Endothelial cell of umbilical vein (primary cell): ENCODE measurements around the gene UTF1. TPM values are rescaled to one million over a fixed set of nuclear protein-coding genes. Genes with fewer than 3 reads are reported as not detected.

Experiments used
- BruUV-seq: library from RNA; stranded (reverse); fragments of 400-500 nt; replicated peaks from 2 replicates; lab custom pipeline; 2021; lab: Mats Ljungman, UMichigan
- CTCF ChIA-PET: fragments of 300-600, 350-600 bp; sonication (Branson Sonifier 250); formaldehyde crosslinking; loops from one replicate; lab custom pipeline; 2021; ENCODE audit warnings: antibody characterized with exemption, inconsistent platforms; lab: Charles Lee
- POLR2A ChIA-PET: fragments of 300-600, 350-600 bp; sonication (Branson Sonifier 250); formaldehyde crosslinking; loops from one replicate; lab custom pipeline; 2021; ENCODE audit warnings: antibody characterized with exemption, inconsistent platforms; lab: Charles Lee
- DNase-seq: peaks from one replicate; pipeline ENCODE4 v3.0.0-alpha.2; 2011; ENCODE audit warnings: low read depth, low spot score
- FAIRE-seq: peaks from 2 replicates; lab custom pipeline; 2011; peaks lifted over from hg19 to GRCh38; lab: Jason Lieb, UNC
- H2AFZ ChIP-seq: 2 replicates; pipeline ENCODE4 v1.6.0; 2012; ENCODE audit warnings: low read depth, low read length, control low read depth, inconsistent platforms
- H3K27ac ChIP-seq: 2 replicates; pipeline ENCODE4 v1.5.1; 2011; ENCODE audit warnings: low read depth, mild to moderate bottlenecking, control low read depth, low read length, moderate library complexity; ENCODE audit not compliant: insufficient read depth
- H3K27me3 ChIP-seq, 2 experiments: 2 replicates each; pipeline versions ENCODE4 v1.6.0 to v1.6.1; 2011; ENCODE audit warnings: low read length in 2 of 2, mixed read lengths in 1 of 2; ENCODE audit not compliant: control insufficient read depth in 2 of 2, insufficient read depth in 2 of 2
- H3K36me3 ChIP-seq, 2 experiments: 2 replicates in 1 of 2; 3 replicates in 1 of 2; pipeline ENCODE4 v1.5.1; 2011; ENCODE audit warnings: low read length in 2 of 2, mild to moderate bottlenecking in 1 of 2, moderate library complexity in 1 of 2; ENCODE audit not compliant: control insufficient read depth in 2 of 2, insufficient read depth in 2 of 2; ENCODE audit errors: extremely low read depth in 1 of 2
- H3K4me1 ChIP-seq: 3 replicates; pipeline ENCODE4 v1.5.1; 2011; ENCODE audit warnings: mild to moderate bottlenecking, low read length; ENCODE audit not compliant: control insufficient read depth, insufficient read depth; ENCODE audit errors: extremely low read depth
- H3K4me2 ChIP-seq: 2 replicates; pipeline ENCODE4 v1.6.1; 2011; ENCODE audit warnings: low read length, control low read depth, mixed read lengths; ENCODE audit not compliant: insufficient read depth
- H3K4me3 ChIP-seq, 3 experiments: fragments of 200-600 bp in 1 of 3; sonication (generic), shearing (Covaris generic) in 1 of 3; replicated peaks in 1 of 3; 2 replicates each; pipeline ENCODE4 v1.5.1; 2011 to 2016; ENCODE audit warnings: control low read depth in 3 of 3, low read length in 3 of 3, mild to moderate bottlenecking in 2 of 3, inconsistent platforms in 1 of 3, low read depth in 1 of 3, moderate library complexity in 1 of 3; ENCODE audit not compliant: insufficient read depth in 1 of 3
- H3K79me2 ChIP-seq: 2 replicates; pipeline ENCODE4 v1.6.0; 2012; ENCODE audit warnings: low read length, inconsistent platforms; ENCODE audit not compliant: control insufficient read depth, insufficient read depth
- H3K9ac ChIP-seq: replicated peaks from 2 replicates; pipeline ENCODE3; 2011; ENCODE audit warnings: low read length, control low read depth; ENCODE audit not compliant: insufficient read depth; ENCODE audit errors: extremely low read depth
- H3K9me1 ChIP-seq: replicated peaks from 3 replicates; pipeline ENCODE4 v1.6.0; 2011; ENCODE audit warnings: mild to moderate bottlenecking, low read length; ENCODE audit not compliant: control insufficient read depth, insufficient read depth; ENCODE audit errors: extremely low read depth
- H3K9me3 ChIP-seq: replicated peaks from 2 replicates; pipeline ENCODE4 v1.5.1; 2012; ENCODE audit warnings: low read length, inconsistent platforms; ENCODE audit not compliant: control insufficient read depth, insufficient read depth
- H4K20me1 ChIP-seq: replicated peaks from 2 replicates; pipeline ENCODE3; 2011; ENCODE audit warnings: mild to moderate bottlenecking, low read length; ENCODE audit not compliant: control insufficient read depth, insufficient read depth; ENCODE audit errors: extremely low read depth
- EZH2 ChIP-seq: IDR thresholded peaks from 2 replicates; pipeline ENCODE4 v1.6.1; 2012; ENCODE audit warnings: borderline replicate concordance, low read depth, mild to moderate bottlenecking, moderate library complexity, low read length, inconsistent platforms; ENCODE audit not compliant: severe bottlenecking
- FOS ChIP-seq: IDR thresholded peaks from 2 replicates; pipeline ENCODE4 v1.6.1; 2011; ENCODE audit warnings: mild to moderate bottlenecking, low read length, moderate library complexity, borderline replicate concordance; ENCODE audit not compliant: insufficient read depth
- GATA2 ChIP-seq: IDR thresholded peaks from 2 replicates; pipeline ENCODE4 v1.7.0; 2011; ENCODE audit warnings: low read depth, mild to moderate bottlenecking, moderate library complexity, mixed read lengths, low read length; ENCODE audit not compliant: insufficient read length, insufficient read depth
- JUN ChIP-seq: IDR thresholded peaks from 2 replicates; pipeline ENCODE4 v1.6.1; 2011; ENCODE audit warnings: borderline replicate concordance, low read depth; ENCODE audit not compliant: insufficient read length, insufficient read depth
- MYC ChIP-seq: IDR thresholded peaks from one replicate; pipeline ENCODE4 v1.6.1; 2011; ENCODE audit warnings: mild to moderate bottlenecking, low read depth, low read length
- POLR2A ChIP-seq: IDR thresholded peaks from 2 replicates; pipeline ENCODE4 v1.6.1; 2012; ENCODE audit warnings: low read depth, mild to moderate bottlenecking, control low read depth, low read length
- POLR2AphosphoS5 ChIP-seq: IDR thresholded peaks from 2 replicates; pipeline ENCODE4 v1.6.1; 2012; ENCODE audit warnings: low read depth, mild to moderate bottlenecking, control low read depth, low read length, moderate library complexity; ENCODE audit not compliant: insufficient read depth
- dilution Hi-C: fragments of 300-500 bp; cut with MboI; formaldehyde crosslinking; loops from one replicate; pipeline ENCODE4 v1.15.0; 2019; ENCODE audit warnings: low sequenced_read_pairs; ENCODE audit not compliant: extremely low pct_ligation_motif_present
- intact Hi-C: fragments of 100-400 bp; cut with micrococcal nuclease; formaldehyde crosslinking; loops from one replicate; pipeline ENCODE4 v1.10.0; 2022
- polyA plus RNA-seq, 4 experiments: library from polyadenylated mRNA; depleted of rRNA in 3 of 4; stranded (reverse) in 3 of 4; unstranded in 1 of 4; fragments of >200 nt; gene quantifications; 2 replicates each; pipeline versions ENCODE4 v1.2.1 to v1.2.3, GENCODE V29; 2011 to 2012; ENCODE audit warnings: missing spikeins in 1 of 4
- total RNA-seq: library from RNA; stranded (reverse); gene quantifications from 2 replicates; pipeline ENCODE4 v1.2.3, GENCODE V29; 2021
- TF ChIP-seq, protein P1 (sequence below), 2 donors: IDR thresholded peaks; 1 replicate in 1 of 2; 2 replicates in 1 of 2; pipeline ENCODE4 v1.5.1; 2011; ENCODE audit warnings: low read length in 2 of 2, mild to moderate bottlenecking in 2 of 2, moderate library complexity in 2 of 2, control low read depth in 1 of 2, inconsistent platforms in 1 of 2, low read depth in 1 of 2; ENCODE audit not compliant: insufficient read depth in 1 of 2; ENCODE audit errors: extremely low read depth in 1 of 2
- TF ChIP-seq, protein P2 (sequence below): IDR thresholded peaks from 2 replicates; pipeline ENCODE4 v1.6.1; 2011; ENCODE audit not compliant: insufficient read depth, insufficient read length

UTF1 gene
- total and polyA plus RNA-seq, 2 donors (not counting 3 experiments of a cell fraction or from before 2014, with no cell fraction given) = not detected

DNA sequence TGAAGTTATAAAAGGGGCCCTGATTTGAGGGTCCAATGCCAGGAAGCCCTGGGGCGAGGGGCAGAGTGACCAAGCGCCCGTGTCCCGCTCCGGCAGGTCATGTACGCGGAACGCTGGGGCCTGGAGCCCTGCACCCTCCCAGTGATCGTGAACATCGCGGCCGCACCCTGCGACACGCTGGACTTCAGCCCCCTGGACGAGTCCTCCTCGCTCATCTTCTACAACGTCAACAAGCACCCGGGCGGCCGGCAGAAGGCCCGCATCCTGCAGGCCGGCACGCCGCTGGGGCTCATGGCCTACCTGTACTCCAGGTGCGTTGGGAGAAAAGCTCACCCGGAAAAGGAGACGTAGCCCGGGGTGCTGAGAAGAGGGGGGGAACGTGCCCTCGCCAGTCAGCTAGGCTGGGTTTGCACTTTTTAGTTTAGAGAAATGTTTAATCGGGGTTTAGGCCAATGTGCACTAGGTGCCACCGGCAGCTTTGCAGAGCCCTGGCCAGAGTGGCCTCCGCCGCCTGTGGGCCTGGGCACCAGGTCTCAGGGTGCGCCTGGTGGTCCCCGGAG lies 22.9 kb upstream of the UTF1 start:
- no peak for DNase-seq
- Histone ChIP-seq H3K27me3 (no peaks in the 10 kb centered on the region), H3K4me3 (no peak overlapping the region), H3K36me3 (no peaks in the 10 kb centered on the region), H3K79me2 (no peaks in the 10 kb centered on the region), H2AFZ (no peak overlapping the region), H4K20me1 (no peaks in the 10 kb centered on the region), H3K9me1 (no peaks in the 10 kb centered on the region), H3K9ac (no peak overlapping the region), H3K4me1 (no peaks in the 10 kb centered on the region), H3K4me2 (no peak overlapping the region), H3K9me3 (no peaks in the 10 kb centered on the region), H3K27ac (no peak overlapping the region)
- POLR2A ChIA-PET = no interaction called here
- CTCF ChIA-PET = no interaction called here
- intact Hi-C loops (no loop called here), dilution Hi-C loops (no loop called here)
- TF ChIP-seq, protein P1, sequence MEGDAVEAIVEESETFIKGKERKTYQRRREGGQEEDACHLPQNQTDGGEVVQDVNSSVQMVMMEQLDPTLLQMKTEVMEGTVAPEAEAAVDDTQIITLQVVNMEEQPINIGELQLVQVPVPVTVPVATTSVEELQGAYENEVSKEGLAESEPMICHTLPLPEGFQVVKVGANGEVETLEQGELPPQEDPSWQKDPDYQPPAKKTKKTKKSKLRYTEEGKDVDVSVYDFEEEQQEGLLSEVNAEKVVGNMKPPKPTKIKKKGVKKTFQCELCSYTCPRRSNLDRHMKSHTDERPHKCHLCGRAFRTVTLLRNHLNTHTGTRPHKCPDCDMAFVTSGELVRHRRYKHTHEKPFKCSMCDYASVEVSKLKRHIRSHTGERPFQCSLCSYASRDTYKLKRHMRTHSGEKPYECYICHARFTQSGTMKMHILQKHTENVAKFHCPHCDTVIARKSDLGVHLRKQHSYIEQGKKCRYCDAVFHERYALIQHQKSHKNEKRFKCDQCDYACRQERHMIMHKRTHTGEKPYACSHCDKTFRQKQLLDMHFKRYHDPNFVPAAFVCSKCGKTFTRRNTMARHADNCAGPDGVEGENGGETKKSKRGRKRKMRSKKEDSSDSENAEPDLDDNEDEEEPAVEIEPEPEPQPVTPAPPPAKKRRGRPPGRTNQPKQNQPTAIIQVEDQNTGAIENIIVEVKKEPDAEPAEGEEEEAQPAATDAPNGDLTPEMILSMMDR (IDR thresholded peaks at IDR 0.05; ENCODE audit: extremely low read depth in 1 of 2, insufficient read depth in 1 of 2, low read depth in 1 of 2, low read length in 2 of 2) = no peak
- TF ChIP-seq FOS (no peak), EZH2 (no peak), MYC (no peak), POLR2AphosphoS5 (no peak), POLR2A (no peak), GATA2 (no peak), JUN (no peak)
- TF ChIP-seq, protein P2, sequence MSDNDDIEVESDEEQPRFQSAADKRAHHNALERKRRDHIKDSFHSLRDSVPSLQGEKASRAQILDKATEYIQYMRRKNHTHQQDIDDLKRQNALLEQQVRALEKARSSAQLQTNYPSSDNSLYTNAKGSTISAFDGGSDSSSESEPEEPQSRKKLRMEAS = no peak
- no peak for FAIRE-seq
- no TSS peak for BruUV-seq
